SH-SY5Y (cell line): Measurements from ENCODE around the gene THSD4.

Experiments
- GATA2 ChIP-seq: IDR thresholded peaks from 2 replicates; pipeline ENCODE4 v1.6.1; 2011; ENCODE audit warnings: mild to moderate bottlenecking, low read depth, low read length
- GATA3 ChIP-seq: IDR thresholded peaks from 2 replicates; pipeline ENCODE4 v1.6.1; 2011; ENCODE audit warnings: low read depth, mild to moderate bottlenecking, low read length, moderate library complexity

THSD4 gene

DNA sequence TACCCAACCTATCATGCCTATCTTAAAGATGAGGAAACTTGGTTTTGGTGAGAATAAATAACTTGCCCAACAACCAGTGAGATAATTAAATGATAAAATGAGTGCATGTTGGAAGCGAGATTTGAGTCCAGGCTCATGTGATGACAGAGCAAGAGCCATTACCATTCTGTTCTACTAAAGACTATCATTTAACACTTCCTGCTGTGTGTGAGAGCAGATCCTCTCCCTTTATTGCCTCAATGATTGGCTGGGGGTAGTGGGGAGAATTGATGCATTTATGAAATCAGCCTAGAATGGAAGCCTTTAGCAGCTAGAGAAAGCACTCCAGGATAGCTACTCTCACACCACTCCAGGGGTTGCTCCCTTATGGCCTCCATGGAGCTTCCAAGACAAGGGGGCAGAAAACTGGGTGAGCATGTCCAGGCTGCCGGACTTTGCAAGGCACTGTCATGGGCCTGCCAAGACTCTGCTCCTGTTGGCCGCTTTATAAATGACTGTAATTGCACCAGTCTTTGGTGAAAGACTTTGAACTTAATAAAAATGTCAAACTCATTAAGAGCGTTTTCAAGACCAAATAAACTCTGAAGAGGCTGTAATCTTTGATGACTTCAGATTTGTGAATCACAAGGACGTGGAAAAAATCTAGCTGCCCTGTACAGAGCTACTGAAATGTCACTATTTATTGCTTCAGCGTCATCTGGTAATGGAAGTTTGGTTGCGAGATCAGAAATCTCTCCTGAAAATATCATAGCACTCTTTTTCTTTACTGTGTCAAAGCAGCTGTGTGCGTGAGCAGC is 486.0 kb downstream of the THSD4 start:
- TF ChIP-seq GATA2 (no peak), GATA3 (no peak)

DNA sequence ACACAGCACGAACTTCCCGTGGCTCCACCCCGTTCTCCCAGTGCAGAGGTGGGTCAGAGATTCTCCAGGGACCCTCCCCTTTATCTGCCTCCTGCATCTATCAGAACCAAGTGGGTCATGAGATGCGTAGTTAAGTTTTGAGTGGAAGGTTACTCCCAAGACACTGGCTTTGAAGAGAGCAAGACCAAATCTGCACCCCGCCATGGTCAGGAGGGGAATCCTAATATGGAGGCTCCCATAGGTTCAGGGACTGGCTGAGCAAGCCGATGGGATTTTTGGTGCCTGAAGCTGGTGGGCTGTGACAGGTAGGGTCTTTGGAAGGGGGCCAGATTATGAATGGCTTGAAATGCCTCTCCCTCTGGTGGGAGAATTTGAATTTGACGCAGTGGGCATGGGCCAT is 488.1 kb downstream of the THSD4 start:
- TF ChIP-seq GATA3: no peak
- no peak for TF ChIP-seq GATA2

DNA sequence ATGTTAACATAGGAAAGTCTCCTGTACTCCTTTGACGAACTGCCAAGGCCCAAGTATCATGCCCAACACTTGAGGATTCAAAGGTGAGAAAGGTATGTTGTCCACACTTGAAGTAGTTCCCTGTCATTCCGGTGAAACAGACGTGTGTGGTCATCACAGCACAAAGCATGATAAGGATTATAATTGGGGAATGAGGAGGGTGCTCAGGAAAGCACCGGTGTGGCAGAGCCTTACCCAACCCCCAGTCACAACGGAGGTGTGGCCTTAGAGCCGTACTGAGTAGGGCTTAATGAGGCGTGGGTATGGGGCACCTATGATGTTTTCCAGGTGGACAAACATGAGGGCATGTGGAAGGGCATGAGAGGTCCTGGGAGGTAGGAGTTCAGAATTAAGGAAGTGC is 492.1 kb downstream of the THSD4 start:
- TF ChIP-seq GATA3 (no peak), GATA2 (no peak)

DNA sequence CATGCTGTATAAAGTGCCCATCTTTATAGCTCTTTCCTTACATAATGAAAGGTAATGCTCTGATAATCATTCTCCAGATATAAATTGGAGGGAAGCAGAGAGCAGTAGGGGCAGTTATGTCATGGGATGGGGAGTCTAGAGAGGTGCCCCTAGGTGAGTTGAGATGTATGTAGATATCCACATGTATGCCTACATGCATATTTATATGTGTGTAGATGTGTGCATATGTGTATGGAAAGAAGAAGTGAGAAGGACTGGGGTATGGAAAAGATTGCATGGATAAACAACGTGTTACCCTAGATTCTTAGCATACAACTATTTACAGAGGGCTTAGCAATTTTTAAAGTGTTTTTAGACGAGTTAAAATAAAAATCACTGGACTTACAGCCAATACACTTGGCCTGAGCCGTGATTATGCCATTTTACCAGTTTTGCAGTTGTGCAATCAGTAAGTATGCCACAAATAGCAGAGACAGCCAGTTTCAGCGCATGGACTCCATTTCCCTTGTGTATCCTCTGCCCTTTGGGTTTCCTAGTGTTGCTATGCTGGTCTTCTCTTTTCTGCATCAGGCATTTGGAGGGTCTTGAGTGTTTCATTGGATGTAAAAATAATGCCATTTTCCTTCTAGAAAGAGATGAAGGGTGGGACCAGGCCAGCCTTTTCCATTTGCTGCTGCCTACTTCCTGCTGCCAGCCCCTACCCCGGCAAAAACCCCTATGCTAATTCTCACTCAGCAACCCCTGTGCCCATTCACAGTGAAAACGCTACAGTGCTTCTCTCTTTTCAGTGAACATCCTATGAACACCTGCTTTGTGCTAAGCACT is 495.7 kb downstream of the THSD4 start:
- TF ChIP-seq GATA3 (no peak), GATA2 (no peak)

DNA sequence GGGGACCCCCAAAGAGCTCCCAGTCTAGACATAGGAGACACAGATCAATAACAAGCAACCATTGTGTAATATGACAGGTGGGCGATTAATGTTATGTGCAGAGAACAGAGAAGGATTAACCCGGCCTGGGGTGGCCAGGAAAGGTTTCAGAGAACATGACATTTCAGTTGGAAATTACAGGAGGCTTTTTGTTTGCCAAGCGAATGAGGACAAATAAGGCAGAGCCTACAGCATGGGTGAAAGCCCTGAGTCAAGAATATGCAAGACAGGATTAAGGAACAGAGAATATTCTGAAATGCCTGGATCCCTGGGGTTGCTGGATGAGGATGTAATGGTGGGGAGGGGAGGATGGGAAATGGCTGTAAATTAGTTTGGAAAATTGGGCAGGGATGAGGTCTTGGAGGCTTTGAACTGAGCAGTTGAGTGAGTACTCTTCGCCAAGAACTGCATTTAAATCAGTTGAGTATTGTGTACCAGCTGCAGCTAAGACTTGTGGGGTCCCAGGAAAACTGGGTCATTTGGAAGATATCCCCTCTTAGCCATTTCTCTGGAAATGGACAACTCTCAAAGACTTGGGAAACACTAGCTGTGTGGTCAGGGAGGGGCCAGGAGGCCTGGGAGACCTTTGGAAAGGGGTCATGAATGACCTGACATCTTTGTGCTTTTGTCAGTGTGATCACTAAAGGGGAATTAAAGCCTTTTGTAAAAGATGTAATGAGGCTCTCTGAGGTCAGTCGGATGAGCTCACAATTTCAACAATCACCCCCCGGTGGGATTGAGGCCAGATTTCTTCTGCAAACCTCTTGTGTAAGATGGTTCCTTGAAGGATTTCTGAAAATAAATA is 496.5 kb downstream of the THSD4 start:
- TF ChIP-seq GATA2 (no peak), GATA3 (no peak)

DNA sequence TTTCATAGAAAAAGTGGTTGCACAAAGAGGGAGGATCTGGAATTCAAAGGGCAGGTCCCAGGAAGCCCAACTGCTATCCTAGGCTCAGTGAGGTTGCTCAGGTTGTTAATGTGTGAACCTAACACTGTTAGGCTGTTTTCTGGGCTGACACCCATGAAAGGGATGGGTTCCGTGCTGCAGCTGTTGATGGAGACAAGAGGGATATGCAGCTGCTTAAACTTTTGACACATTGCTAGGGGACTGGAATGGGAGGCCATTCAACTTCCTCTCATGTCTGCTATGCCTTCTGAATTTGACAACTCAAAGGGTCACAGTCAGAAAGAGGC is 497.1 kb downstream of the THSD4 start:
- TF ChIP-seq GATA2 (no peak), GATA3 (no peak)

DNA sequence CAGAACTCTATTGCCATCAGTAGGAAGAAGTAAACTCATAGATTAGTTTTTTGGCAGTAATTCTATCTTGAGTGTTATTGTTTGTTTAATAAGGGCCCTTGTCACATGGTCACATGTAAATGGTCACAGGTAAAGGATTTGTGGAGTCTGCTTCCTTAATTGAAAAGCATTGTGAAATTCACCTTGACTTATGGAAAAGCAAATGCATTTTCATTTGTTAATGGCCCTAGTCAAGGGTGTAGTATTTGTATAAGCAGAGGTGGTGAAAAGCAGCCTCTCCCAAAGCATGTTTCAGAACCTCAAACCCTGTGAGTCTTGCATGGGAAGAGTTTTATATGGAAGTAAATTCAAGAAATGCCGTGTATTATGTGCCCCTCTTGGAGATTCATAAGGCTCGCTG is 497.6 kb downstream of the THSD4 start:
- TF ChIP-seq GATA2 (no peak), GATA3 (no peak)

DNA sequence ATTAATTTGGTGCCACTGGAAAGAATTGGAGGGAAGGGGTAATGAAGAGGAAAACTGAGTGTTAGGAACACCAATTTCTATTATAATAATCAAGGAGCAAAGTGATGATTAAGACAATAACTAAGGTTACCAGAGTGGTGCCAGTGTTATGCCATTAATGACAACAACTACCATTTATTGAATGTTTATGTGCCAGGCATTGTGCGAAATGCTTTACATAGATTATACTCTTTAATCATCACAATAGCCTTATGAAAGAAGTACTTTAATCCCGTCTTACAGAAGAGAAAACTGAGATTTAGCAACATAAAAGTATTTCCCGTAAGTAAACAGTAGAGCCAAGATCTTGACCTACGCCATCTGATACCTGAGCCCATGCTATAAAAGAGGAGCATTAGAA is 507.8 kb downstream of the THSD4 start:
- TF ChIP-seq GATA2 (no peak), GATA3 (no peak)

DNA sequence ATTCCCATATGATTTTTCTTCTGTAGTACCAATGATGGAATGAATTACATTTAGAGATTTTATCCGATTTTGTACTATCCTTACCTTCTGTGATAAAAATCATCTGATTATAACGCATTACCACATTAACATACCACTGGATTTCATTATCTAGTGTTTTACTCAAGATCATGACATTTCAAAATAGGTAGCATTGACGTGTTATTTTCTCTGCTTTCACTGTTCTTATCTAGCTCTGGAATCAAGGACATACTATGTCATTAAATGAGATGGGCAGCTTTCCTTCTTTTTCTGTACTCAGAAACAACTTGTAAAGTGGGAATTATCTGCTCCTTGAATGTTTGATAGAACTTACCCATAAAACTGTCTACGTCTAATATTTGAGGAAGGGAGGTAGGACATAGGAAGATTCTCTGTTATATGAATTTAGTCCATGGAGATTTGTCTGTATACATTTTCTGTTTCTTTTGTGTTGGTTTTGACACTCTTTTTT is 511.4 kb downstream of the THSD4 start:
- no peak for TF ChIP-seq GATA3
- no peak for TF ChIP-seq GATA2

DNA sequence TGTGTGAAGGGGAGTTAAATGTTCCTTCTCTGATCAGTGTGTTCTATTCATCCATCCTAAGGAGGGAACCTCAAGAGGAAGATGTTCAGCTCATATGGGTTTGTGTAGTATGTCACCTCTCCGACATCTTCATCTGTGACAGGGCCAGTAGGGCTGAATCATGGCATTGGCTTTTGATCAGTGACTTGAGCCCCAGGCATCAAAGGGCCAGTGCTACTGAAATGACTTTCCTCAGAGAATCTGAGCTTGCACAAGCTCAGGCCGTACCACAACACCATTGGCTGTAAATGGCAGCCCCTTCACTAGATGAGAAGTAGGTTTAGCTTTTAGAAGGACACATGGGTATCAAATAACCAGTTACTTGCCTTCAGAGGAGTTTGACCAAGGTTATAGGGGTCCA is 511.9 kb downstream of the THSD4 start:
- TF ChIP-seq GATA2 (no peak), GATA3 (no peak)

DNA sequence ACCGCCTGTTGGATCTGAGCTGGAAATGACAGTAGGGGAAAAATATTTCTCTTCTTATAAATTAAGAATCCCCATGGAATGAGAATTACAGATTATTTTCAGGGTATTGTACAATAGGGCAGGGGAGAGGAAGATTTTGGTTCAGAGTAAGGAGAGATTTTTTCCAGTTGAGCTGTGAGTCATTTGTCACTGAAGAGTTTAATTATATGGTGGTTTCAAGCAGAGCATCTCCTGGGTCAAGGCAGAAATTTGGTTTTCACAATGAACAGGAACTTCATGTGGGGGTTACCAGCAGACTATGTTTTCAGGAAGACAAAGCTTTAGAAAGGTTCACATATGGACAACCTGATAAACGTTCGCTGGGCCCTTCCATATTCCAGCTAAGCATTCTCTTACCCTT is 512.3 kb downstream of the THSD4 start:
- no peak for TF ChIP-seq GATA2

DNA sequence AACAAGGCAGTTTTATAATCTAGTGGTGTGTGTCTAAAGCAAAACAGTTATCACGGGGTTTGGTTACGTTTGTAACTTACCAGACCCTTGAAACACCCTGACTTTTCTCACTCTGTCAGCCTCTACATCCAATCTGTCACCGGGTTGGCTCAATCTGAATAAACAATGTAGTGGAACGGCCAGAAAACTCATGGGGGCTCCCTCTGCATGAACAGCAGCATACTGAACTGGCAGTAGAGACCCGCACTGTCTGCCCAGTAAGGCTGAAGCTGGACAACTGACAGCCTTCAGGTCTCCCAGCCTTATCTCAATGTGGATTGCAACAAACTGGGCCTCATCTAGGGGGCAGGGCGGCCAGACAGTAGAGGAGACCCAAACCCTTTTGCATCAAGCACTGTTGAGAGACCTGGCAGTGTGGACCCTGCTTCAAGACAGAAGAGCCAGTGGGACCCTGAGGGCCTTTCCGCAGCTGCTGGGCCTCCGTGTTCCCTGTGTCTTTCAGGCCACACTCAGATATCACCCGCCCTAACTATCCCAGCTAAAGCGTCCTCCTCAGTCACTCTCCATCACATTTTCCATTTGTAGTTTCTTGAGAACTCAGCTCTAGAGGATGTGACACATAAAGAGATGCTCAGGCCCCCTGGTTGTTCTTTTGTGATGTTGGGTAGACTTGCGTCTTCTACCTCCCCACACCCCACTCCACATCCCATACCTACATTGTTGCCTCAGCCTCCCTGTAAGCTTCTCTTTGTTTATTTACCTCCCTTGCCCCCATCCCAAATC is 513.9 kb downstream of the THSD4 start:
- TF ChIP-seq GATA3: no peak
- TF ChIP-seq GATA2: no peak

DNA sequence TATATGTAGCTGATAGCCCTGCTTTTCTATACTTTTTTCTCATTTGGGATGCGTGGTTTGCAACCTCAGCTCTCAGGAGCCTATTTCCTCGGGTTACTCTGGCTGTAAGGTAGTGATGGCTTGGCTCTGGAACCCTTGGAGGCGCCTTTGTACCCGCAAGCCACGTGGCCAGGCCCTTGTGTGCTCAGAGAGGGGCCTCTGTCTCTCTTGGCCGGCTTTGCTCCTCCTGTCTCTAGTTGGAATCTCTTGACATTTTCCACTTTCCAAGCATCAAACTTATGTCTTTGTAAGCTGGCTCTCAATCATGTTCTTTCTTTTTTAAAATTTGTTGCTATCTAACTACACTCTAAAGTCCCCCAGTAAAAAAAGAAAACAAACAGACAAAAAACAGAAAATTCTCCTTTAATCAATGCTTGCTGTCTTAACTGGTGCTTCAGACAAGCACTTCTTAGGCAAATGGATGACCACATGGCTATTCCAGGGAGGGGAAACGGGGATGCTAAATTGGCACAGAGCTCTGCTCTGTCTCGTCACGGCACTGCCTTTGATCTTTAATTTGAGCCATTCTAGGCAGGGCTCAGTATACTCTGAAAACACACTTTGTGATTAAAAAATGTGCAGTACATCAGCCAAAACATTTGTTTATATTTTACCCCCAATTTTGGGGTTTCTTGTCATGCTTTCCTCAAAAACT is 514.7 kb downstream of the THSD4 start:
- TF ChIP-seq GATA2: no peak
- TF ChIP-seq GATA3: no peak
